ENCODE data around the gene FHOD1.

GRCh38 chr16:67282447-67282805 lies 35.1 kb upstream of the FHOD1 start:
- no peak for TF ChIP-seq CTCF (IDR thresholded peaks at IDR 0.05)
- TF ChIP-seq POLR2A (IDR thresholded peaks at IDR 0.05), result no peak

Data from Peyer's patch (tissue), 4 donors.